ENCODE results near the gene EEPD1. TPM values are rescaled to one million over a fixed set of nuclear protein-coding genes. Genes with fewer than 3 reads are reported as not detected.
"Not testable (repeated sequence)": the region's sequence is repeated elsewhere in the genome, so short reads cannot be mapped to it uniquely, and the experiment has no call there.

Gene EEPD1
- total and polyA plus RNA-seq, 3 donors from 2014 or later = 10.2 to 11.8 (median 10.9) TPM

DNA sequence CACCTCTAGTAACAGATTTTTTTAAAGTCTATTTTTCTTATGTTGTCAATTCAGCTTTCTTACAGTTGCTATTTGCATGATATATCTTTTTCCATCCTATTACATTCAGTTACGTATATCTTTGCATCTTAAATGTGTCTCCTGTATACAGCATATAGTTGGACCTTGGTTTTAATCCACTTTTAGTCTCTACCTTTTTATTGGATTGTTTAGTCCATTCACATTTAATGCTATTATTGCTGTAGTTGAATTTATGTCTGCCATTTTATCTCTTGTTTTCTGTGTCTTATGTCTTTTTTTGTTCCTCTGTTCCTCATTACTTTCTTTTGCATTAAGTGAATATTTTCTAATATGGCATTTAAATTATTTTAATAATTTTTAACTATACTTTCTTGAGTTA, 100.6 kb downstream of the EEPD1 start:
- intact Hi-C loops (cut with DNase I; ENCODE audit: low total_unique reads) = no loop called here
- Histone ChIP-seq H3K4me3 (no peak overlapping the region), H3K9me3 (no peaks in the 10 kb centered on the region), H3K4me1 (peaks cover 3% of the 10 kb centered on the region), H3K27me3 (no peaks in the 10 kb centered on the region), H3K27ac (no peak overlapping the region), H3K36me3 (ENCODE audit: low read depth, missing control alignments) (no peaks in the 10 kb centered on the region)
- no peak for DNase-seq
- 98 to 100% methylated on average over 1 of the region's 1 CpG for WGBS, 2 donors
- TF ChIP-seq, protein P1, sequence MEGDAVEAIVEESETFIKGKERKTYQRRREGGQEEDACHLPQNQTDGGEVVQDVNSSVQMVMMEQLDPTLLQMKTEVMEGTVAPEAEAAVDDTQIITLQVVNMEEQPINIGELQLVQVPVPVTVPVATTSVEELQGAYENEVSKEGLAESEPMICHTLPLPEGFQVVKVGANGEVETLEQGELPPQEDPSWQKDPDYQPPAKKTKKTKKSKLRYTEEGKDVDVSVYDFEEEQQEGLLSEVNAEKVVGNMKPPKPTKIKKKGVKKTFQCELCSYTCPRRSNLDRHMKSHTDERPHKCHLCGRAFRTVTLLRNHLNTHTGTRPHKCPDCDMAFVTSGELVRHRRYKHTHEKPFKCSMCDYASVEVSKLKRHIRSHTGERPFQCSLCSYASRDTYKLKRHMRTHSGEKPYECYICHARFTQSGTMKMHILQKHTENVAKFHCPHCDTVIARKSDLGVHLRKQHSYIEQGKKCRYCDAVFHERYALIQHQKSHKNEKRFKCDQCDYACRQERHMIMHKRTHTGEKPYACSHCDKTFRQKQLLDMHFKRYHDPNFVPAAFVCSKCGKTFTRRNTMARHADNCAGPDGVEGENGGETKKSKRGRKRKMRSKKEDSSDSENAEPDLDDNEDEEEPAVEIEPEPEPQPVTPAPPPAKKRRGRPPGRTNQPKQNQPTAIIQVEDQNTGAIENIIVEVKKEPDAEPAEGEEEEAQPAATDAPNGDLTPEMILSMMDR (IDR thresholded peaks at IDR 0.05) = no peak

DNA sequence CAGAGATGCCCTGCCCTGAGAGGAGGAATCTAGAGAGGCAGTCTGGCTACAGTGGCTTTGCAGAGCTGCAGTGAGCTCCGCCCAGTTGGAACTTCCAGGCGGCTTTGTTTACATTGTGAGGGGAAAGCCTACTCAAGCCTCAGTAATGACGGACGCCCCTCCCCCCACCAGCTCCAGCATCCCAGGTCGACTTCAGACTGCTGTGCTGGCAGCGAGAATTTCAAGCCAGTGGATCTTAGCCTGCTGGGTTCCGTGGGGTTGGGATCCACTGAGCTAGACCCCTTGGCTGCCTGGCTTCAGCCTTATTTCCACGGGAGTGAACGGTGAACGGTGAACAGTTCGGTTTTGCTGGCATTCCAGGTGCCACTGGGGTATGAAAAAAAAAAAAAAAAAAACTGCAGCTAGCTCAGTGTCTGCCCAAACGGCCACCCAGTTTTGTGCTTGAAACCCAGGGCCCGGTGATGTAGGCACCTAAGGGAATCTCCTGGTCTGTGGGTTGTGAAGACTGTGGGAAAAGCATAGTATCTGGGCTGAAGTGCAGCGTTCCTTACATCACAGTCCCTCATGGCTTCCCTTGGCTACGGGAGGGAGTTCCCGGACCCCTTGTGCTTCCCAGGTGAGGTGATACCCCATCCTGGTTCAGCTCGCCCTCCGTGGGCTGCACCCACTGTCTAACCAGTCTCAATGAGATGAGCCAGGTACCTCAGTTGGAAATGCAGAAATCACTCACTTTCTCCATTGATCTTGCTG, 105.6 kb downstream of the EEPD1 start:
- H3K36me3 ChIP-seq (ENCODE audit: low read depth, missing control alignments); H3K27me3 ChIP-seq; H3K27ac ChIP-seq; intact Hi-C loops (cut with DNase I; ENCODE audit: low total_unique reads); H3K4me1 ChIP-seq; H3K9me3 ChIP-seq; H3K4me3 ChIP-seq: not testable (repeated sequence)
- 61 to 79% methylated on average over 11 to 17 of the region's 18 CpGs for WGBS, 2 donors
- peak; percentile 38 for DNase-seq

DNA sequence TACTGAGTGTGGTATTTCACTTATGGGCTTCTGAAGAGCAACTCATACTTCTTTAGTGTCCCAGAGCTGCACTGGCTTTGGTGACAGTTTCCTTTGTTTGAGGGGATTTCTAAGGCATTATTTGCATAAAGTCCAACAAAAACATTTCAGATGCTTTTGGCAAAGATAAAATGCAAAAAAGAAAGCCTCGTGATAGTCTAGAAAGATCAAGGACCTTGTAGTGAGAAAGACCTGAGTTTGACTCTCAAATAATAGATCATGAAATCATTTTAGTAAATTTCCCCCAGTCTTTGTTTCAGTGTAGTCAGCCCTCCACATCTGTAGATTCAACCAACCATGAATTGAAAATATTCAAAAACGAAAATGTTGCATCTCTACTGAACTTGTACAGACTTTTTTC, 107.4 kb downstream of the EEPD1 start:
- H3K4me1 ChIP-seq = peaks cover 3% of the 10 kb centered on the region
- intact Hi-C loops (cut with DNase I; ENCODE audit: low total_unique reads) = no loop called here
- H3K36me3 ChIP-seq (ENCODE audit: low read depth, missing control alignments) = no peaks in the 10 kb centered on the region
- TF ChIP-seq, protein P1 (IDR thresholded peaks at IDR 0.05) = no peak
- TF ChIP-seq POLR2A (IDR thresholded peaks at IDR 0.05) = no peak
- H3K4me3 ChIP-seq = no peak overlapping the region
- H3K9me3 ChIP-seq = no peaks in the 10 kb centered on the region
- DNase-seq = no peak
- no peaks in the 10 kb centered on the region for H3K27me3 ChIP-seq
- H3K27ac ChIP-seq = no peak overlapping the region
- WGBS, 2 donors = 50 to 54% methylated on average over 2 of the region's 2 CpGs

DNA sequence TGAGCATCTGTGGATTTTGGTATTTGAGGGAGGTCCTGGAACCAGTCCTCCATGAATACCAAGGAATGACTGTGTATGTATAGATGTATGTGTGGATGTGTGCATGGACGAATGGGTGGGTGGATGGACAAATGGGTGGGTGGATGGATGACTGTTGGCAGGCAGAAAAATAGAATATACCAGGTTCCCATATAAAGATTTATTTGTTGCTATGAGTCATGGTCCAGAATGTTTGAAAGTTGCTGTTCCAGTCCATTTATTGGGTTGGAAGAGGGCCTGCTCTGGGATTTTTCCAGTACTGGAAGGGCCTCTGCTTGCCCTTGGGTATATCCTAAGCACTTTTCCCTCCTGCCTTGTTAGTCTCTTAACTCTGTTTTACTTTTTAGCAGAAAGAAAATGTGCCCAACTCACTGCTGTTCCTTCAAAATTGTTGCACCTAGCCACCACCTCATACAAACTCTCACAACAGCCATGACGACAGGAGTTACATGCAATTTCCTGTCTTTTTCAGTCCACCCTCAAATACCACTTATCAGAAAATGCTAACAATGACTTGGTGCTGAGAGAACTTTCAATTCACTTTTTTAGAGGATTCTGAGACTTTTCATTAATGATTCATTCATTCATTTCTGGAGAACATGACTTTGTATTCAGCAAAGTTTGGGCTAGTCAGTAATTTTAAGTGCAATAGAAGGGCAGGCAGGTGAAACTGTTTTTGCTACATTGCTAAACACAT, 108.1 kb downstream of the EEPD1 start:
- Histone ChIP-seq H3K9me3 (no peaks in the 10 kb centered on the region), H3K27ac (no peak overlapping the region), H3K4me3 (no peak overlapping the region), H3K36me3 (ENCODE audit: low read depth, missing control alignments) (no peaks in the 10 kb centered on the region), H3K4me1 (peaks cover 3% of the 10 kb centered on the region), H3K27me3 (no peaks in the 10 kb centered on the region)
- intact Hi-C loops (cut with DNase I; ENCODE audit: low total_unique reads) = no loop called here
- 68 to 69% methylated on average over 2 of the region's 2 CpGs for WGBS, 2 donors
- DNase-seq = no peak
- no peak for TF ChIP-seq POLR2A (IDR thresholded peaks at IDR 0.05)
- TF ChIP-seq, protein P1 (IDR thresholded peaks at IDR 0.05) = no peak

DNA sequence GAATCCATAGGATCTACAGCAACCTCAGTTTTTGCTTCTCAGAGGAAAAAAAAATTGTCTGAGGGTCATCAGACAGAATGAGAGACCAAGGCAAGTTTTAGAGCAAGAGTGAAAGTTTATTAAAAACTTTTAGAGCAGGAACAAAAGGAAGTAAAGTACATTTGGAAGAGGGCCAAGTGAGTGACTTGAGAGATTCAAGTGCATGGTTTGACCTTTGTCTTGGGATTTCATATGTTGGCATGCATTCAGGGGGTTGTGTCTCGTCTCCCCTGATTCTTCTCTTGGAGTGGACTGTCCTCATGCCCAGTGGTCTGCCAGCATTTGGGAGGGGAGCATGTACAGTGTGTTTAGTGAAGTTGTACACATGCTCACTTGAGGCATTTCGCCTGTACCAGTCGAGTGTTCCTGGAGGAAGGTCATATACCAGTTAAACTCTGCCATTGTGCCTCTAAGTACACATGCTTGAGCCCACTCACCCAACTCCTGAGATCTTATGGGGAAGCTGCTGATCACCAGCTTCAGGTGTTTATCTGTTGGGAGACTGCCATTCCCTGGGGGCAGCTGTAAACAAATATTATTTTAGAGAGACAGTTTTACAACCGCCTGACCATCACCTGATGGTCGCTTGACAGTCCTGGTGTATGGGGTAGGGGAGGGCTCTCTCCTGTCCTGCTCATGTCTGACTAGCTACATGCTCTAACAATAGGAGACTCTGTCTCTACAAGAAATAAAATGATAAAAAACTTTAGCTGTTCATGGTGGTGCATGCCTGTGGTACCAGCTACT, 109.4 kb downstream of the EEPD1 start:
- Histone ChIP-seq H3K27ac (no peak overlapping the region), H3K4me3 (no peak overlapping the region), H3K27me3 (no peaks in the 10 kb centered on the region), H3K4me1 (peaks cover 3% of the 10 kb centered on the region), H3K9me3 (no peaks in the 10 kb centered on the region), H3K36me3 (ENCODE audit: low read depth, missing control alignments) (no peaks in the 10 kb centered on the region)
- no peak for TF ChIP-seq POLR2A (IDR thresholded peaks at IDR 0.05)
- TF ChIP-seq, protein P1 (IDR thresholded peaks at IDR 0.05) = no peak
- 66 to 69% methylated on average over 5 of the region's 5 CpGs for WGBS, 2 donors
- no peak for DNase-seq
- intact Hi-C loops (cut with DNase I; ENCODE audit: low total_unique reads) = no loop called here
